ENCODE data around the gene EML4. TPM values are rescaled to one million over a fixed set of nuclear protein-coding genes. Genes with fewer than 3 reads are reported as not detected.

The EML4 gene
- total and polyA plus RNA-seq, 2 of the 13 experiments (the other 11 are each of a cell fraction or from before 2014, with no cell fraction given): 243 to 476 TPM

DNA sequence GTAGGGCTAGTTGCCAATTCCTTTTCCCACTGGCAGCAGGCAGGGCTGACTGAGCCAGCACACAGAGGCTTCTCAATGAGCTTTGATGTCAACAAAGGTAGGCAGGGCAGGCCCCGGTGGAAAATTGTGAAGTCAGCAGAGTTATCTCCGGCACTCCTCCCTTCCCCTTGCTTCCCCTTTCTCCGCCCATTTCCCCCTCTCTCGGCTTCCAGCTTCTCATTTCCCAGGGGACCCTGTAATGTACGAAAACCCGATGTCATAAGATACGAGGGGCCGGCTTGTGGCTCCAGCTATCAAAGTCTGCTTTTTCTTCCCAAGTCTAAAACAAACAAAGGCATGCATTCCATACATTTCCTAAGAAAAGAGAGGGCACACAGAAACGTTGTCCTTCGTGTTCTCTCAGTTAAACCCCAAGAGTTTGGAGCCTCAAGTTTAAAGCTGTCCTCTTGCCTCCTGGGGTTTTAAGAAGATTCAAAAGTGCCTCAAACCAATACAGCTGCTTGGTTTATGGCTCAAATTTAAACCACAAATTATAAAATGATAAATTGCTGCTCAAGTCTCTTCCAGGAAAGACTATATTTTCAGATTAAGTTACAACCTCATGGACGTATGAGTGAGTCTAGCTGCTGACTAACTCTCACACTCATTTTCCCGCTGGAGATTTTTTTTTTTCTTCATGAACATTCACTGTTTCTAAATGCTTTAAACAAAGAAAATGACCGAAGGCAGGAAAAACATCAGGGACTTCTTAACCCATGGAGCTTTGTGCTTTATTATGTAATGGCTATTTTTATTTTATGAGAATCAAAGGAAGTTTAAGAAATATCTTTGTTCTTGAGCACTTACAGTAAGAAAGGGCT lies 27.2 kb upstream of the EML4 start (continued):
- TF ChIP-seq ZNF747 (CRISPR knock-in tag; IDR thresholded peaks at IDR 0.05; ENCODE audit: borderline replicate concordance) (no peak; the same call in 1 of the 2 replicates), ZNF44 (CRISPR knock-in tag; IDR thresholded peaks at IDR 0.05) (no peak), TEF (CRISPR knock-in tag; IDR thresholded peaks at IDR 0.05) (no peak), ZNF709 (CRISPR knock-in tag; IDR thresholded peaks at IDR 0.05) (no peak), ZNF768 (CRISPR knock-in tag; IDR thresholded peaks at IDR 0.05) (no peak), CHCHD3 (CRISPR knock-in tag; IDR thresholded peaks at IDR 0.05) (no peak), SNAPC4 (CRISPR knock-in tag; IDR thresholded peaks at IDR 0.05) (0 out of 2 replicates have a peak, but pooled peaks have one; percentile 15), XRCC5 (optimal IDR thresholded peaks at IDR 0.05; ENCODE audit: low read length) (peak; percentile 35), ISX (CRISPR knock-in tag; conservative IDR thresholded peaks at IDR 0.05) (no peak), ZNF451 (CRISPR knock-in tag; IDR thresholded peaks at IDR 0.05) (no peak), ZNF891 (CRISPR knock-in tag; IDR thresholded peaks at IDR 0.05) (no peak; the same call in 1 of the 2 replicates), MBD4 (IDR thresholded peaks at IDR 0.05; ENCODE audit: borderline replicate concordance, low read length) (no peak; the same call in 1 of the 2 replicates), MTA3 (CRISPR knock-in tag; IDR thresholded peaks at IDR 0.05) (no peak), RFX1 (IDR thresholded peaks at IDR 0.05) (no peak), ZNF432 (CRISPR knock-in tag; IDR thresholded peaks at IDR 0.05; ENCODE audit: borderline replicate concordance) (no peak), SRF (IDR thresholded peaks at IDR 0.05; ENCODE audit: low read depth, low read length) (no peak)
- TF ChIP-seq, protein P1, sequence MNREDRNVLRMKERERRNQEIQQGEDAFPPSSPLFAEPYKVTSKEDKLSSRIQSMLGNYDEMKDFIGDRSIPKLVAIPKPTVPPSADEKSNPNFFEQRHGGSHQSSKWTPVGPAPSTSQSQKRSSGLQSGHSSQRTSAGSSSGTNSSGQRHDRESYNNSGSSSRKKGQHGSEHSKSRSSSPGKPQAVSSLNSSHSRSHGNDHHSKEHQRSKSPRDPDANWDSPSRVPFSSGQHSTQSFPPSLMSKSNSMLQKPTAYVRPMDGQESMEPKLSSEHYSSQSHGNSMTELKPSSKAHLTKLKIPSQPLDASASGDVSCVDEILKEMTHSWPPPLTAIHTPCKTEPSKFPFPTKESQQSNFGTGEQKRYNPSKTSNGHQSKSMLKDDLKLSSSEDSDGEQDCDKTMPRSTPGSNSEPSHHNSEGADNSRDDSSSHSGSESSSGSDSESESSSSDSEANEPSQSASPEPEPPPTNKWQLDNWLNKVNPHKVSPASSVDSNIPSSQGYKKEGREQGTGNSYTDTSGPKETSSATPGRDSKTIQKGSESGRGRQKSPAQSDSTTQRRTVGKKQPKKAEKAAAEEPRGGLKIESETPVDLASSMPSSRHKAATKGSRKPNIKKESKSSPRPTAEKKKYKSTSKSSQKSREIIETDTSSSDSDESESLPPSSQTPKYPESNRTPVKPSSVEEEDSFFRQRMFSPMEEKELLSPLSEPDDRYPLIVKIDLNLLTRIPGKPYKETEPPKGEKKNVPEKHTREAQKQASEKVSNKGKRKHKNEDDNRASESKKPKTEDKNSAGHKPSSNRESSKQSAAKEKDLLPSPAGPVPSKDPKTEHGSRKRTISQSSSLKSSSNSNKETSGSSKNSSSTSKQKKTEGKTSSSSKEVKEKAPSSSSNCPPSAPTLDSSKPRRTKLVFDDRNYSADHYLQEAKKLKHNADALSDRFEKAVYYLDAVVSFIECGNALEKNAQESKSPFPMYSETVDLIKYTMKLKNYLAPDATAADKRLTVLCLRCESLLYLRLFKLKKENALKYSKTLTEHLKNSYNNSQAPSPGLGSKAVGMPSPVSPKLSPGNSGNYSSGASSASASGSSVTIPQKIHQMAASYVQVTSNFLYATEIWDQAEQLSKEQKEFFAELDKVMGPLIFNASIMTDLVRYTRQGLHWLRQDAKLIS (CRISPR knock-in tag; IDR thresholded peaks at IDR 0.05): no peak
- TF ChIP-seq, protein P2, sequence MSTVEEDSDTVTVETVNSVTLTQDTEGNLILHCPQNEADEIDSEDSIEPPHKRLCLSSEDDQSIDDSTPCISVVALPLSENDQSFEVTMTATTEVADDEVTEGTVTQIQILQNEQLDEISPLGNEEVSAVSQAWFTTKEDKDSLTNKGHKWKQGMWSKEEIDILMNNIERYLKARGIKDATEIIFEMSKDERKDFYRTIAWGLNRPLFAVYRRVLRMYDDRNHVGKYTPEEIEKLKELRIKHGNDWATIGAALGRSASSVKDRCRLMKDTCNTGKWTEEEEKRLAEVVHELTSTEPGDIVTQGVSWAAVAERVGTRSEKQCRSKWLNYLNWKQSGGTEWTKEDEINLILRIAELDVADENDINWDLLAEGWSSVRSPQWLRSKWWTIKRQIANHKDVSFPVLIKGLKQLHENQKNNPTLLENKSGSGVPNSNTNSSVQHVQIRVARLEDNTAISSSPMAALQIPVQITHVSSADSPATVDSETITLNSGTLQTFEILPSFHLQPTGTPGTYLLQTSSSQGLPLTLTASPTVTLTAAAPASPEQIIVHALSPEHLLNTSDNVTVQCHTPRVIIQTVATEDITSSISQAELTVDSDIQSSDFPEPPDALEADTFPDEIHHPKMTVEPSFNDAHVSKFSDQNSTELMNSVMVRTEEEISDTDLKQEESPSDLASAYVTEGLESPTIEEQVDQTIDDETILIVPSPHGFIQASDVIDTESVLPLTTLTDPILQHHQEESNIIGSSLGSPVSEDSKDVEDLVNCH (CRISPR knock-in tag; IDR thresholded peaks at IDR 0.05): no peak

Data from HepG2 (cell line).